ENCODE data around the gene SEC14L2.

DNA sequence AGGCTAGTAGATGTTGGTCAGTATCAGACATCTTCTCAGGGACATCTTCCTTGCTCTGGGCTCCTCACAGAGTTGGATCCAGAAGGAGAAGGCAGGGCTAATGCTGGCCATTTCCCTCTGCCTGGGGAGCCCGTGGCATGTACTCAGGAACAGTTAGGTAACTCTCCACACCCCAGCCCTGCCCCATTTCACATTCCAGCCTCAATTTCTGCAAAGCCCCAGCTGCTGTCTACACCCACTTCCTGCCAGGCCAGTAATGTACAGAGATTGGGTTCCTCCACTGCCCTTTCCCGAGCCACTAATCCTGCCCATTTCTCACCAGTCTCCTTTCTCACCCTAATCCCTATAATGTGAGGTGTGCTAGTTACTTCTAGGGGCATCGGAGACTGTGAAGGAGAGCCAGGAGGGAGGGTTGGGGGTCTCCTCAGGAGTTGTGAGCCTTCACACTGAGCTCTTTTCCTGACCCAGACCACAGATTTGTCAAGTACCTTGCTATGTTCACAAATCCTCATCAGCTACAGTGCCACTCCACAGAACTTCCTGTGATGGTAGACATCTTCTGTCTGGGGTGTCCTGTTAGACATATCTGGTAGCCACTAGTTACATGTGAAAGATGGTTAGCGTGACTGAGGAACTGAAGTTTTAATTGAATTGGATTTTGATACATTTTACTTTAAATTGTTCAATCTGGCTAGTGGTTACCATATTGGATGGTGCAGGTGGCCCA is 76.3 kb downstream of the SEC14L2 start:
- TF ChIP-seq FOXM1 (IDR thresholded peaks at IDR 0.05; ENCODE audit: borderline replicate concordance), result no peak
- TF ChIP-seq FOXA1 (IDR thresholded peaks at IDR 0.05), result no peak

All from HEK293T (cell line).